GM19023 (cell line): ENCODE data around the gene PABPN1.

ENCODE experiments used
- ATAC-seq: cut with Tn5 transposase; IDR thresholded peaks from one replicate; pipeline ENCODE4 v1.9.1; 2021; ENCODE audit warnings: mild to moderate bottlenecking, moderate library complexity; ENCODE audit not compliant: unreplicated experiment

PABPN1 gene

GRCh38 chr14:23326491-23327332 is 5.5 kb downstream of the PABPN1 start:
- ATAC-seq: no peak

DNA sequence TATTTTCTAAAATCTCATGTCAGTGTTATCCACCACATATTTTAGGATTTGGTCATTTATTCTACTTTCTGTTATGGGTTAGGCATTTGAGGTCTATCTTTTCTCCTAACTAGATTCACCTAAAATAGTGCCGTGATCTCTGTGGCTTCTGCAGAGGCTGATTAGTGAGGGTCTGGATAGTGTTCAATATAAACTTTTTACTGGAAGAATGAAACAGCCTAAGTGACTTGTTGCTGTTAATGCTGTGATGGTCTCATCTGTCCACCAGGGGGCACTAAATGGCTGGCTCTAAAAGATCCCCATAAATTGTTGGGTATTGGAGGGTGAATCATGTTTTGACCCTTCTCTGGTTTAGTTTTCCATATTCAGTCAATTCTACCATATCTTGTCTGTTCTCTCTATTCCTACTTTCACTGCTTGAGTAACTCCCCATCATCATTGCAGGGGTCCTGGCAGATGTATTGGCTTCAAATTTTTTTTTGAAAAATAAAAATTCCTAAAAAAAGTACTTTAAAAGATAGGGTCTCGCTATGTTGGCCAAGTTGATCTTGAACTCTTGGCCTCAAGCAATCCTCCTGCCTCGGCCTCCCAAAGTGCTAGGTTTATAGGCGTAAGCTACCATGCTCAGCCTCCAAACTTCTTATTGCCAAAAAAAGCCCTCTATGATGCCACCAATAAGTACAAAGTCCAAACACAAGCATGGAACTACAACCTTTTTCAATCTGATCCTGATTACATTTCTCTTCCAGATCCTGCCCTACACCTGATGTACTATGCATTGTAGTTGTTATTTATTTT is 6.9 kb downstream of the PABPN1 start:
- ATAC-seq: no peak

DNA sequence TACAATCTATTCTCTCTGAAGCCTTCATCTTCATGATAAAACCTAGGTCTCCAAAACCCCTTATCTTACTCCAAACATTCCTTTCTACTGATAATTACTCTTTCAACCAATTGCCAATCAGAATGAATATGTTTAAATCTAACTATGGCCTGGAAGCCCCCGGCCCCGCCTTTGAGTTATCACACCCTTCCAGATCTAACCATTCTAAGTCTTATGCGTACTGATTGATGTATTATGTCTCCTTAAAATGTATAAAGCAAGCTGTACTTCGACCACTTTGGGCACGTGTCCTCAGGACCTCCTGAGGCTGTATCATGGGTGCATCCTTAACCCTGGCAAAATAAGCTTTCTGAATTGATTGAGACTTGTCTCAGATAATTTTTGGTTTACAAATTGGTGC is 14.4 kb downstream of the PABPN1 start:
- no peak for ATAC-seq

DNA sequence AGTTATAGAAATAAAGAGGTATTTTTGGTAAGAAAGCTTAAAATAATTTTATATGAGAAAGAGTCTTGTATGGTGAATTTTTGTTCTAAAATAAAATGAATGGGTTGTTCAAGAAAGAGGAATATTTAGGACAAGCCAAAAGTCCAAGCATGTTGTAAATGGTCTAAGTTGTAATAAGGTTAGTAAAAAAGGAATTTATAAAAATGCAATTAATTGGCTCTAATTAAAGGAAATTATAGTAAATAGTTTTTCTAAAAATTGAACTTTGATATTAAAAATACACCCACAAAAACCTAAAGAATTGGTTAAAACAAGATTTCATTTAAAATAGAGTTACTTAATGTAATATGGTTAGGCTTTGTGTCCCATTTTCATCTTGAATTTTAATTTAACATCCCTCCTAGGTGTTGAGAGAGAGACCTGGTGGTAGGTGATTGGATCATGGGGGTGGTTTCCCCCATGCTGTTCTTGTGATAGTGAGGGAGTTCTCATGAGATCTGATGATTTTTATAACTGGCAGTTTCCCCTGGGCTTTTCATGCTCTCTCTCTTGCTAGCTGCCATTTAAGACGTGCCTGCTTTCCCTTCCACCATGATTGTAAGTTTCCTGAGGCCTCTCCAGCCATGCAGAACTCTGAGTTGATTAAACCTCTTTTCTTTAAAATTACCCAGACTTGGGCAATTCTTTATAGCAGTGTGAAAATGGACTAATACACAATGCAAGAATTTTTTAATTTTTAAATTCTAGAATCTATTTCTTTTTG is 18.4 kb downstream of the PABPN1 start:
- no peak for ATAC-seq

DNA sequence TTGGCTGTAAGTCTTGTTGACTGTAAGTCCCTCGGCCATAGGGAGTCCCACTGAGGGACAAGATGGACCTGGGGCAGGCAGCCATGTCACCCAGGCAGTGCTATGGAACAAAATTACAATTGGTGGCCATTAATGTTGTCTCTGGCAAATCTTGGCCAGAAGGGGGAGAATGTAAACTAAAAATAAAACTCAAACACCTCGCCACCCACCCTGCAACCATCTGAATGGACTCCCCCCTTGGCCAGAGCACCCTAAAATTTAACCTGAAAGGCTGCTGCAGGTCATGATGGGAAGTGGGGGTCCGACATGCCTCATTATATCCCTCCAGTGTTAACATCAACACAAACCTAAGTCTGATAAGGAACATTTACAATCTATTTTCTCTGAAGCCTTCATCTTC is 23.2 kb downstream of the PABPN1 start:
- no peak for ATAC-seq

GRCh38 chr14:23345987-23346692 is 24.9 kb downstream of the PABPN1 start:
- ATAC-seq: no peak

GRCh38 chr14:23346693-23347405 is 25.6 kb downstream of the PABPN1 start:
- no peak for ATAC-seq

DNA sequence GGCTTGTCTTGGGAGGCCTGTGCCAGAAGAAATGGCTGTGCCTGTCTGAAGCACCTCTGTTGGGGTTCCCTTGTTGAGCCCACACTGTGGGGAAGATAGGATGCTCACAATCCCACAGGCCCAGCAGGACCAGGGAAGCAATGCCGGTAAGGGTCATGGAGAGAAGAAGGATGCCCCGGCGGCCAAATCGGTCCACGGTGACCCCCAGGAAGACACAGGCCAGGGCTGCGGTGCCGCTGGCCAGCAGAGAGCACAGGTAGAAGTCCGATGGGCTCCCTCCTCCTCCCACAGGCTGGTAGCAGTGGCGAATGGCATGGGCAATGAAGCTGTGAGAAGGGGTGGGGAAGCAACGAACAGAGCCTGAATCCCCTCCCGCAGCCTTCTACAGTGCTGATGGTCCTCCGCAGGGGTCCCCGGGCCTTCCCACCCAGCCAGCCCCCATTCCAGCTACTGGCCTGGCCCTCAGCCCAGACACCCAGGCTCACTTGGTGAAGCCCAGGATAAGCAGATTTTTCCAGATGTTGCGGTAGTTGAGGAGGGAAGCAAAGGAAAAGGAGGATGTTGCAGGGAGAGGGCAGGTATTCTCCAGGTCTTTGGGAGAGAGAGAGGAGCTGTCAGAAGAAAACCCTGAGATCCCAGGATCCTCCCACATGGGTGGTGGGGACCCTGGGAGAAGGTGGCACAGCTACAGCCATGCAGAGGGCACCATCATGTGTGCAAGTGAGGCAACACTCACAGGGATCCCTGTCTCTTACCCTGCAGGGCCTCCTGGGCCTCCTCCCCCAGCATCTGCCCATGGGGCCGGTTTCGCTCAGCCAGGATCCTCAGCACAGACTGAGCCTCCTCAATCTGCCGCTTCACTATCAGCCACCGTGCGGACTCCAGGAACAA is 26.4 kb downstream of the PABPN1 start:
- no peak for ATAC-seq

GRCh38 chr14:23348297-23348655 is 27.0 kb downstream of the PABPN1 start:
- no peak for ATAC-seq

DNA sequence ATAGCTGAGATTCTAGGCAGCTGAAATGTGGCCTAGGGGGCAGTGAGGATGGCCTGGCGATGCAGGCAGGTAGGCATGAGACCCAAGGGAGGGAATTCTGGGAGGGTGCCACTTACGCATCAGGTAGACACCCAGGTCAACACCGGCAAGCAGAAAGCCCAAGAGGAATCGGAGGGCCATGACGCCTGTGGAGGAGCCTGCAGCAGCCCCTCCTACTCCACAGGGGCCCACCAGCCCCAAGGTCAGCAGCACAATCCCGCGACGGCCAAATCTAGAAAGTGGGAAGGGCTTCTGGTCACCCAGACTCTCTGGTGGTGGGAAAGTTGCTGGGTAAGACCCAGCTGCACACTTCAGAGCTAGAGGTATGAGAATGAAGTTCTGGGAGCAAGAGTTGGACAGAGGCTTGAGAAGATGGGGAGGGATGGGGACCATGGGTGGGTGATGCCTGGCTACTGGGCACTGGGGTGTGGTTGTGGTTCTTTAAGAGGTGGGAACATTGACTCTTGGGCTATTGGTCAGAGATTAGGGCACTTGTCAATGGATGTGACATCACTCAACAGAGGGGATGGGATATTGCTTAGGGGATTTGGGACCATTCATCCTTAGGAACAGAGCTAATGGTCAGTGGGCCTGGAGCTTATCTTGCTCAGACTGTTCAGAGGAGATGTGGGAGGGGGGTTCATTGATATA is 28.0 kb downstream of the PABPN1 start:
- ATAC-seq: no peak

DNA sequence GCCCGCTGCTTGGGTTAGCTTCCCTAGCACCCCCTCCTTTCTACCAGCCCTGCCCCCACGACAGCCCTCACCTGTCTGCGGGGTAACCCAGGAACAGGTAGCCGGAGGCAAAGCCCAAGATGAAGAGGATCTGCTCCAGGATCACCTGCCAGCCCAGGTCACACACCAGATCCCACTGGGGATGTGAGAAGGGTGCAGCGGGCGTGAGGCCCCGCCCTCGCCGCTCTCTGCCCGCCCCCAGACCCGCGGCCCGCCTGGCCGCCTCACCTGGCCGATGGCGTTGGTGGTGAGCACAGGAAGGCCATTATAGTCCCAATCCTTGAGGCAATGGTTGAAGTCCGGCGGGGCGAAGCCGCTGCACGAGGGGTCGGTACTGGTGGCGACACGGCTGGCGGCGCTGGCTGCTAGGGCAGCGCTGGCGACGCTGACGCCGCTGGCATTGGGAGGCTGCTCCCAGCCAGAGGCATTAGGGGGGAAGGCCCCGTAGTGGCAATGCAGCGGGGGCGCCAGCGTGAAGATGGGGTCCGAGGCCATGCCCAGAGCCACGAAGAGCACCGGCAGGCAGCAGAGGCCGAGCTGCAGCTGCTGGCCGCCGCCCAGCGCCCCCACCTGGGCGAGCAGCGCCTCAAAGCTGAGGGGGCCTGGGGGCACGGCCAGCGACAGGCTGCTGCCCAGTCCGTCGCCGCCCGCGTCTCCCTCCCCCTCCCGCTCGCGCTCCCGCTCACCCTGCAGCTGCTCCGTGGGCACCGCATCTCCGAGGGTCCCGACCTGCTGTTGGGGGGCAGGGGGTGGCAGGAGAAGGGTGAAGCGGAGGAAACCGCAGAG is 30.6 kb downstream of the PABPN1 start:
- no peak for ATAC-seq

DNA sequence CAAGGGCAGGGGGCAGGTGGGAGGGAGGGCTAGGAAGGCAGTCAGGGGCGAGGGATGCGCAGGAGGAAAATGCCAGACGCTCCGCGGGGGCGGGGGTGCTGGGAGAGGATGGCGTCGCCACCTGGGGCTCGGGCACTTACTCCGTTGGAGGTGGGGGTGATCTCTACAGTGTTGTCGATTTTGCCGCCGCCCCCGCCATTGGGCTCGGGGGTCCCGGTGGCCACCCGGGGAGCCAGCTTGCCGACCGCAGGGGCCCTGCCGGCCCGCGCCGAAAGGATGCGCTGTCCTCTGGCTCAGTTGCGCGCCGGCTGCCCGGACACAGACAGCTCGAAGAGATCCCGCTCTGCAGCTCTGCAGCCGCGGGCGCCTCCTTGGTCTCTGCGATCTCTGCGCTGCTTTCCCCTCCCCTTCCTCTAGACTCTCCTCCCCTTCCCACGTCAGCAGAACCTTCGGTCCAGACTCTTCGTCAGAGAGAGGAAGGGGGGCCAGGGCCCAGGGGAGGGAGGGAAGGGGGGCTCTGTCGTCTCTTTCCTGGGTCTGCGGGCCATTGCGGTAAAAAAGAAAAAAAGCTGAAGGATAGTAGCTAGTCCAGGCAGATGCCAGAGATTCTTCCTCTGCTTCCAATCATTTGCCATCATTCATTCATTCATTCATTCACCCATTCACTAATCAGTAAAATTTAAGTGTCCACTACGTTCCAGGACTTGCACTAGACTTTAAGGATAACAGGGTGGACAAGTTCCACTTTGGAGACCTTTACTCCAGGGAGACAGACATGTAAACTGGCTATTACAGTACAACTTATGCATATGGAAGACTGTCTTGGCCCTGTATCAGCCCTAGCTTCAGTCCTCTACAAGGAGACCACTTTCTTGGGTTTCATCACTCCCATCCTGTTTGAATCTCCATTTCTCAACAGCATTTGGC is 31.5 kb downstream of the PABPN1 start, which contains the start of gene SLC22A17:
TSS of gene SLC22A17 (minus strand) at position 382 of the 927 bp plus-strand sequence.
- ATAC-seq: no peak

DNA sequence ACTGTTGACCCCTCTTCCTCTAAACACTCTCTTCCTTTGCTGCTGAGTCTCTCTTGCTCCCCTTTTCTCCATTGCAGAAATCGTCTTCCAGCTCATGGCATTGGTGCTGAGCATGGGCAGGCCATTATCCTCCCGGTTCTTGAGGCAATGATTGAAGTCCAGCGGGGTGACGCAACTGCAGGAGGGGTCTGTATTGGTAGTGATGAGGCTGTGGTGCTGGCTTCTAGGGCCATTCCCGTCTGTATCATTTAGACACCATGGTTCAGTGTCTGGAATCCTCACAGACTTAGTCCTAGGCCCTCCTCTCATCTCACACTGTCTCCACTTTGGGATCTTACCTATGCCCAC is 32.1 kb downstream of the PABPN1 start:
- ATAC-seq: no peak

- ATAC-seq: no peak
Observed at GRCh38 chr14:23354990-23355389, 33.7 kb downstream of the PABPN1 start.

- ATAC-seq: no peak
Observed at GRCh38 chr14:23355871-23356435, 34.7 kb downstream of the PABPN1 start.

GRCh38 chr14:23356662-23357061 is 35.4 kb downstream of the PABPN1 start:
- ATAC-seq: no peak
